Naive thymus-derived CD4-positive, alpha-beta T cell (primary cell): ENCODE measurements around the gene EXOC6B. TPM values are rescaled to one million over a fixed set of nuclear protein-coding genes. Genes with fewer than 3 reads are reported as not detected.

ENCODE experiments used
- ATAC-seq: fragments of 150-1000 bp; cut with Tn5 transposase; 2 replicates; pipeline ENCODE4 v1.10.0; 2021; ENCODE audit warnings: mild to moderate bottlenecking, moderate library complexity
- CTCF ChIA-PET: fragments of 350-600 bp; sonication (Branson Sonifier 250); formaldehyde crosslinking; loops from one replicate; lab custom pipeline; 2021; ENCODE audit warnings: antibody characterized with exemption; lab: Charles Lee
- POLR2A ChIA-PET: fragments of 350-600 bp; sonication (Branson Sonifier 250); formaldehyde crosslinking; loops from one replicate; lab custom pipeline; 2021; ENCODE audit warnings: antibody characterized with exemption, inconsistent platforms; lab: Charles Lee
- DNase-seq, 9 donors: peaks; one replicate each; pipeline versions ENCODE4 v3.0.0 to v3.0.0-alpha.2; 2020 to 2022; ENCODE audit warnings: mixed read lengths in 1 of 9
- H3K27ac ChIP-seq: one replicate; pipeline ENCODE4 v1.7.0; 2013; ENCODE audit warnings: mild to moderate bottlenecking, low read depth, low read length, moderate library complexity
- H3K27me3 ChIP-seq, 2 donors: one replicate each; pipeline ENCODE4 v1.7.0; 2013; ENCODE audit warnings: low read length in 2 of 2, mild to moderate bottlenecking in 2 of 2, moderate library complexity in 2 of 2; ENCODE audit not compliant: control insufficient read depth in 2 of 2, insufficient read depth in 2 of 2
- H3K36me3 ChIP-seq, 3 experiments: 1 replicate in 2 of 3; 2 replicates in 1 of 3; pipeline ENCODE4 v1.7.0; 2013; ENCODE audit warnings: low read length in 3 of 3, mild to moderate bottlenecking in 3 of 3, moderate library complexity in 1 of 3; ENCODE audit not compliant: insufficient read depth in 3 of 3, control insufficient read depth in 2 of 3
- H3K4me1 ChIP-seq, 2 donors: one replicate each; pipeline ENCODE4 v1.7.0; 2013; ENCODE audit warnings: low read length in 2 of 2, mild to moderate bottlenecking in 2 of 2, moderate library complexity in 1 of 2; ENCODE audit not compliant: control insufficient read depth in 2 of 2, insufficient read depth in 2 of 2
- H3K4me3 ChIP-seq: 2 replicates; pipeline ENCODE4 v1.7.0; 2013; ENCODE audit warnings: mild to moderate bottlenecking, low read length
- H3K9me3 ChIP-seq, 3 experiments: 1 replicate in 2 of 3; 2 replicates in 1 of 3; pipeline ENCODE4 v1.7.0; 2013; ENCODE audit warnings: low read length in 3 of 3; ENCODE audit not compliant: control insufficient read depth in 2 of 3
- H3K27ac Mint-ChIP-seq, 9 donors: one replicate each; pipeline ENCODE4 v1.8.0; 2020 to 2022; ENCODE audit warnings: mixed read lengths in 9 of 9, mild to moderate bottlenecking in 8 of 9, moderate library complexity in 5 of 9, inconsistent platforms in 2 of 9
- H3K27me3 Mint-ChIP-seq, 5 donors: one replicate each; pipeline ENCODE4 v1.8.0; 2021 to 2022; ENCODE audit warnings: mixed read lengths in 5 of 5, mild to moderate bottlenecking in 1 of 5
- H3K36me3 Mint-ChIP-seq, 5 donors: one replicate each; pipeline ENCODE4 v1.8.0; 2020 to 2022; ENCODE audit warnings: mixed read lengths in 5 of 5, mild to moderate bottlenecking in 3 of 5, inconsistent platforms in 1 of 5
- H3K4me1 Mint-ChIP-seq, 7 donors: one replicate each; pipeline ENCODE4 v1.8.0; 2020 to 2022; ENCODE audit warnings: mixed read lengths in 7 of 7, mild to moderate bottlenecking in 3 of 7, inconsistent platforms in 1 of 7
- H3K4me3 Mint-ChIP-seq, 10 donors: one replicate each; pipeline ENCODE4 v1.8.0; 2020 to 2022; ENCODE audit warnings: mild to moderate bottlenecking in 10 of 10, mixed read lengths in 10 of 10, moderate library complexity in 6 of 10, inconsistent platforms in 2 of 10
- H3K9me3 Mint-ChIP-seq, 11 donors: one replicate each; pipeline ENCODE4 v1.8.0; 2020 to 2022; ENCODE audit warnings: mixed read lengths in 11 of 11, mild to moderate bottlenecking in 4 of 11, inconsistent platforms in 1 of 11, moderate library complexity in 1 of 11
- intact Hi-C, 2 donors: fragments of 100-400 bp; cut with micrococcal nuclease; formaldehyde crosslinking; loops; one replicate each; pipeline ENCODE4 v1.15.1; 2023
- polyA plus RNA-seq, 2 donors: library from polyadenylated mRNA; unstranded; fragments of 300-500 nt; fragmentation: Illumina TruSeq; gene quantifications; one replicate each; pipeline ENCODE4 v1.2.3, GENCODE V29; 2021
- total RNA-seq, 6 experiments: library from RNA in 5 of 6; stranded (reverse) in 5 of 6; gene quantifications; 1 replicate in 5 of 6; 2 replicates in 1 of 6; pipeline ENCODE4 v1.2.3 and lab custom pipeline; 2021 to 2026

EXOC6B gene
- total and polyA plus RNA-seq, 7 experiments from 2014 or later, result 3.5 to 21.9 (median 15.1) TPM

GRCh38 chr2:72367530-72368225, 458.2 kb downstream of the EXOC6B start:
- Histone ChIP-seq H3K27me3 (no peaks in the 10 kb centered on the region), H3K4me3 (no peak overlapping the region), H3K4me1 (no peaks in the 10 kb centered on the region), H3K27ac (no peak overlapping the region), H3K9me3 (no peaks in the 10 kb centered on the region), H3K36me3 (no peaks in the 10 kb centered on the region)
- Mint-ChIP-seq H3K27ac (no peak overlapping the region), H3K27me3 (no peaks in the 10 kb centered on the region), H3K4me3 (no peak overlapping the region), H3K9me3 (peaks cover 0 to 36% (median 14%) of the 10 kb centered on the region in 11 donors), H3K36me3 (peaks cover 0 to 60% (median 38%) of the 10 kb centered on the region in 5 donors), H3K4me1 (no peaks in the 10 kb centered on the region)
- DNase-seq, result no peak
- intact Hi-C loops, result no loop called here
- no peak for ATAC-seq
- ChIA-PET POLR2A (no interaction called here), CTCF (no interaction called here)

GRCh38 chr2:72363406-72363805, 462.4 kb downstream of the EXOC6B start:
- Histone ChIP-seq H3K27ac (no peak overlapping the region), H3K9me3 (no peaks in the 10 kb centered on the region), H3K36me3 (no peaks in the 10 kb centered on the region), H3K4me3 (no peak overlapping the region), H3K4me1 (no peaks in the 10 kb centered on the region), H3K27me3 (no peaks in the 10 kb centered on the region)
- Mint-ChIP-seq H3K36me3 (peaks cover 0 to 58% (median 46%) of the 10 kb centered on the region in 5 donors), H3K4me3 (no peak overlapping the region), H3K27ac (no peak overlapping the region), H3K9me3 (peaks cover 0 to 10% (median 2%) of the 10 kb centered on the region in 11 donors), H3K4me1 (no peaks in the 10 kb centered on the region), H3K27me3 (no peaks in the 10 kb centered on the region)
- ChIA-PET CTCF (no interaction called here), POLR2A (no interaction called here)
- no peak for DNase-seq
- intact Hi-C loops, result no loop called here
- no peak for ATAC-seq

- H3K4me1 Mint-ChIP-seq, result no peaks in the 10 kb centered on the region
Measured at GRCh38 chr2:72362733-72363132, 463.1 kb downstream of the EXOC6B start.

GRCh38 chr2:72361521-72361920, 464.3 kb downstream of the EXOC6B start:
- H3K4me3 ChIP-seq, result no peak overlapping the region
- Mint-ChIP-seq H3K36me3 (peaks cover 0 to 54% (median 44%) of the 10 kb centered on the region in 5 donors), H3K27me3 (no peaks in the 10 kb centered on the region), H3K27ac (no peak overlapping the region), H3K4me3 (no peak overlapping the region), H3K9me3 (peaks cover 0 to 5% (median 0%) of the 10 kb centered on the region in 11 donors), H3K4me1 (no peaks in the 10 kb centered on the region)
- POLR2A ChIA-PET, result no interaction called here
- no peaks in the 10 kb centered on the region for H3K27me3 ChIP-seq
- no peaks in the 10 kb centered on the region for H3K36me3 ChIP-seq
- H3K9me3 ChIP-seq, result no peaks in the 10 kb centered on the region
- H3K4me1 ChIP-seq, result no peaks in the 10 kb centered on the region
- ATAC-seq (no peak), DNase-seq (no peak)
- CTCF ChIA-PET, result no interaction called here
- H3K27ac ChIP-seq, result no peak overlapping the region
- intact Hi-C loops, result no loop called here

More at GRCh38 chr2:72362733-72363132, 463.1 kb downstream of the EXOC6B start:
- no peaks in the 10 kb centered on the region for H3K36me3 ChIP-seq
- no peak for ATAC-seq
- H3K9me3 ChIP-seq, result no peaks in the 10 kb centered on the region
- H3K4me1 ChIP-seq, result no peaks in the 10 kb centered on the region
- ChIA-PET CTCF (no interaction called here), POLR2A (no interaction called here)
- no peak overlapping the region for H3K27ac ChIP-seq
- no peak for DNase-seq
- H3K27me3 Mint-ChIP-seq, result no peaks in the 10 kb centered on the region
- H3K36me3 Mint-ChIP-seq, result peaks cover 0 to 57% (median 50%) of the 10 kb centered on the region in 5 donors
- H3K27ac Mint-ChIP-seq, result no peak overlapping the region
- H3K9me3 Mint-ChIP-seq, result peaks cover 0 to 10% (median 0%) of the 10 kb centered on the region in 11 donors
- H3K4me3 Mint-ChIP-seq, result no peak overlapping the region
- H3K27me3 ChIP-seq, result no peaks in the 10 kb centered on the region
- no peak overlapping the region for H3K4me3 ChIP-seq
- intact Hi-C loops, result no loop called here

- H3K27ac ChIP-seq, result no peak overlapping the region
- H3K4me1 ChIP-seq, result no peaks in the 10 kb centered on the region
- Mint-ChIP-seq H3K9me3 (peaks cover 0 to 5% (median 0%) of the 10 kb centered on the region in 11 donors), H3K4me3 (no peak overlapping the region), H3K27me3 (no peaks in the 10 kb centered on the region), H3K36me3 (peaks cover 0 to 52% (median 44%) of the 10 kb centered on the region in 5 donors), H3K4me1 (no peaks in the 10 kb centered on the region), H3K27ac (no peak overlapping the region)
- DNase-seq (no peak), ATAC-seq (no peak)
- intact Hi-C loops, result no loop called here
- no peaks in the 10 kb centered on the region for H3K27me3 ChIP-seq
- ChIA-PET POLR2A (no interaction called here), CTCF (no interaction called here)
- H3K4me3 ChIP-seq, result no peak overlapping the region
- no peaks in the 10 kb centered on the region for H3K36me3 ChIP-seq
- no peaks in the 10 kb centered on the region for H3K9me3 ChIP-seq
Measured at GRCh38 chr2:72361042-72361441, 464.8 kb downstream of the EXOC6B start.

- Mint-ChIP-seq H3K36me3 (peaks cover 0 to 28% (median 19%) of the 10 kb centered on the region in 5 donors), H3K27me3 (no peaks in the 10 kb centered on the region), H3K4me1 (no peaks in the 10 kb centered on the region), H3K27ac (no peak overlapping the region), H3K4me3 (no peak overlapping the region), H3K9me3 (peaks cover 0 to 6% (median 0%) of the 10 kb centered on the region in 11 donors)
- H3K36me3 ChIP-seq, result peaks cover 0 to 2% (median 0%) of the 10 kb centered on the region in 3 experiments
- no peaks in the 10 kb centered on the region for H3K4me1 ChIP-seq
- H3K4me3 ChIP-seq, result no peak overlapping the region
- no peaks in the 10 kb centered on the region for H3K9me3 ChIP-seq
- no peak overlapping the region for H3K27ac ChIP-seq
- ATAC-seq (no peak), DNase-seq (no peak)
- intact Hi-C loops, result no loop called here
- CTCF ChIA-PET, result no interaction called here
- H3K27me3 ChIP-seq, result no peaks in the 10 kb centered on the region
- POLR2A ChIA-PET, result interaction anchor here (0.8 kb wide), 1 partner anchor 143 kb away, joined by 3 read pairs; no protein-coding TSS in a partner anchor
Measured at GRCh38 chr2:72350852-72351251, 475.0 kb downstream of the EXOC6B start.

- H3K4me3 ChIP-seq, result no peak overlapping the region
- H3K27me3 ChIP-seq, result no peaks in the 10 kb centered on the region
- intact Hi-C loops, result no loop called here
- no peak overlapping the region for H3K27ac ChIP-seq
- Mint-ChIP-seq H3K9me3 (peaks cover 0 to 7% (median 4%) of the 10 kb centered on the region in 11 donors), H3K27ac (no peak overlapping the region), H3K36me3 (peaks cover 0 to 34% (median 22%) of the 10 kb centered on the region in 5 donors), H3K27me3 (no peaks in the 10 kb centered on the region), H3K4me1 (no peaks in the 10 kb centered on the region), H3K4me3 (no peak overlapping the region)
- peaks cover 0 to 2% (median 0%) of the 10 kb centered on the region in 3 experiments for H3K36me3 ChIP-seq
- H3K9me3 ChIP-seq, result no peaks in the 10 kb centered on the region
- no peak for DNase-seq
- ChIA-PET CTCF (no interaction called here), POLR2A (no interaction called here)
- H3K4me1 ChIP-seq, result no peaks in the 10 kb centered on the region
- ATAC-seq, result no peak
Measured at GRCh38 chr2:72349016-72349415, 476.8 kb downstream of the EXOC6B start.
